ENCODE results near the gene DDX11.
"Not testable (repeated sequence)": the region's sequence is repeated elsewhere in the genome, so short reads cannot be mapped to it uniquely, and the experiment has no call there.

GRCh38 chr12:31104220-31104619, 30.6 kb downstream of the DDX11 start:
- not testable (repeated sequence) for TF ChIP-seq EZH2 (IDR thresholded peaks at IDR 0.05; ENCODE audit: low read length, unreplicated experiment); CTCF (conservative IDR thresholded peaks at IDR 0.05; ENCODE audit: low read depth, low read length); EZH2phosphoT487 (IDR thresholded peaks at IDR 0.05; ENCODE audit: borderline replicate concordance, low read length)

Data from PC-3 (cell line).